Fibroblast of the conjunctiva (primary cell): ENCODE measurements around the gene LHX2.
"Not testable (repeated sequence)": the region's sequence is repeated elsewhere in the genome, so short reads cannot be mapped to it uniquely, and the experiment has no call there.

Source experiments
- DNase-seq: peaks from one replicate; pipeline ENCODE4 v3.0.0-alpha.2; 2010; ENCODE audit warnings: low read depth

LHX2 gene

GRCh38 chr9:124011460-124012301 lies at the start of gene LHX2:
TSS of gene LHX2 (plus strand) at chr9:124011768. CDS start at chr9:124012349, 581 bp downstream.
- peak; percentile 31 for DNase-seq

GRCh38 chr9:123964761-123965160 lies 46.8 kb upstream of the LHX2 start:
- DNase-seq: no peak

GRCh38 chr9:123965801-123966686 lies 45.5 kb upstream of the LHX2 start:
- DNase-seq: no peak

GRCh38 chr9:123967323-123967722 lies 44.2 kb upstream of the LHX2 start:
- no peak for DNase-seq

- DNase-seq: no peak
Measured at GRCh38 chr9:123972618-123973017, 39.0 kb upstream of the LHX2 start.

- no peak for DNase-seq
Measured at GRCh38 chr9:123973590-123974223, 37.9 kb upstream of the LHX2 start.

GRCh38 chr9:123974471-123974870 lies 37.1 kb upstream of the LHX2 start:
- no peak for DNase-seq

GRCh38 chr9:123975871-123976270 lies 35.7 kb upstream of the LHX2 start:
- no peak for DNase-seq

- not testable (repeated sequence) for DNase-seq
Measured at GRCh38 chr9:123976579-123976978, 35.0 kb upstream of the LHX2 start.

GRCh38 chr9:123978981-123979380 lies 32.6 kb upstream of the LHX2 start:
- DNase-seq: no peak

GRCh38 chr9:123982535-123982934 lies 29.0 kb upstream of the LHX2 start:
- no peak for DNase-seq

GRCh38 chr9:123983047-123983446 lies 28.5 kb upstream of the LHX2 start:
- no peak for DNase-seq

GRCh38 chr9:123984802-123985201 lies 26.8 kb upstream of the LHX2 start:
- DNase-seq: no peak

GRCh38 chr9:123985869-123986268 lies 25.7 kb upstream of the LHX2 start:
- no peak for DNase-seq

- DNase-seq: no peak
Measured at GRCh38 chr9:123990427-123990826, 21.1 kb upstream of the LHX2 start.

GRCh38 chr9:123992679-123993078 lies 18.9 kb upstream of the LHX2 start:
- DNase-seq: not testable (repeated sequence)

GRCh38 chr9:123996731-123997421 lies 14.7 kb upstream of the LHX2 start:
- no peak for DNase-seq

- DNase-seq: no peak
Measured at GRCh38 chr9:123997665-123998277, 13.8 kb upstream of the LHX2 start.

GRCh38 chr9:123998278-123998925 lies 13.2 kb upstream of the LHX2 start:
- no peak for DNase-seq

- DNase-seq: no peak
Measured at GRCh38 chr9:123998970-123999621, 12.5 kb upstream of the LHX2 start.
